ENCODE results near the gene RABEP2. TPM values are rescaled to one million over a fixed set of nuclear protein-coding genes. Genes with fewer than 3 reads are reported as not detected.
"Not testable (repeated sequence)": the region's sequence is repeated elsewhere in the genome, so short reads cannot be mapped to it uniquely, and the experiment has no call there.

Gene RABEP2
- polyA plus RNA-seq (ENCODE audit: insufficient read length in 3 of 3), result 10 to 100 TPM; 14.0 to 18.3 (median 17.5) TPM

- peak; percentile 70 to 83 (median 80) for DNase-seq (ENCODE audit: low read depth in 3 of 3, low spot score in 2 of 3)
These were observed at the start of gene RABEP2 for GRCh38 chr16:28924762-28925385. Gene RABEP2, minus strand, starts transcription at chr16:28925238. Its CDS starts 75 bp downstream, at chr16:28925163.

DNA sequence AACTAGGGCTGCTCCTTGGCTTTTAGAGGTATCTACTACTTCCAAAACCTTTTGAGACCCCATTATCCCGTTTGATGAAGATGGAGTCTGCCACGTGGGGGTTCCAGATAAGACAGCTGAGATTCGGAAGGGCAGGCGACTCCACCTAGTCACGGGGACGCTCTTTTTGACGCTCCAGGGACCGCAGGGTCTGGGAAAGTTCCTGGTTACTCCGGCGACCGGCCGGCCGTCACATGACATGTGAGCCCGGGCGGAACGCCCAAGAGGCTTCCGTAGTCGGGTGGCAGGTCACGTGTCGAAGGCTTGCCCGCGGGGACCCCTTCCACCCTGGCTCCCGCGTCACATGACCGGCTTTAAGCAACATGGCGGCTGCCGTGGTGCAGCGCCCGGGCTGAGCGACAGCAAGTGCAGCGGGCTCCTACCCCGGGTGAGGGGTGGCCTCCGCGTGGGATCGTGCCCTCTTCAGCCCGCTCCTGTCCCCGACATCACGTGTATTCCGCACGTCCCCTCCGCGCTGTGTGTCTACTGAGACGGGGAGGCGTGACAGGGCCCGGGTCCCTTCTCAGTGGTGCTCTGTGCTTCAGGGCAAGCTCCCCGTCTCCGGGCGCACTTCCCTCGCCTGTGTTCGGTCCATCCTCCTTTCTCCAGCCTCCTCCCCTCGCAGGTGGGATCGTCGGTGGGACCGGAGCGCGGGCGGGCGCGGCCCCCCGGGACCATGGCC is 49.6 kb upstream of the RABEP2 start, which contains the start of gene SPNS1:
TSS of gene SPNS1 (plus strand) at position 342 of the 721 bp plus-strand sequence. CDS start at position 716, 374 bp downstream.
- DNase-seq (ENCODE audit: low read depth in 3 of 3, low spot score in 2 of 3), result peak; percentile 85 to 94 (median 90)

- DNase-seq (ENCODE audit: low read depth in 3 of 3, low spot score in 2 of 3), result peak in 1 of 3 donors; percentile 38
These were observed 49.0 kb upstream of the RABEP2 start for GRCh38 chr16:28974007-28974436.

DNA sequence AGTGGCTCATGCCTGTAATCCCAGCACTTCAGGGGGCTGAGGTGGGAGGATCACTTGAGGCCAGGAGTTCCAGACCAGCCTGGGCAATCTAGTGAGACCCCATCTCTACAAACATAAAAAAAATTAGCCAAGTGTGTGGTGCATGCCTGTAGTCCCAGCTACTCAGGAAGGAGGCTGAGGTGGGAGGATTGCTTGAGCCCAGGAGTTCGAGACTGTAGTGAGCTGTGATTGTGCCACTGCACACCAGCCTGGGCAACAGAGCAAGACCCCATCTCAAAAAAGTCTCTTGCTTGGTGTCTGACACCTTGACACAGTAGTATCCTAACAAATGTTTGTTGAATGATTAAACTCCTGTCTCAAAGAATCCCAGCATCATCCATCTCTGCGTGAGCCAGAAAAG is 44.7 kb upstream of the RABEP2 start:
- not testable (repeated sequence) for DNase-seq (ENCODE audit: low read depth in 3 of 3, low spot score in 2 of 3)

DNA sequence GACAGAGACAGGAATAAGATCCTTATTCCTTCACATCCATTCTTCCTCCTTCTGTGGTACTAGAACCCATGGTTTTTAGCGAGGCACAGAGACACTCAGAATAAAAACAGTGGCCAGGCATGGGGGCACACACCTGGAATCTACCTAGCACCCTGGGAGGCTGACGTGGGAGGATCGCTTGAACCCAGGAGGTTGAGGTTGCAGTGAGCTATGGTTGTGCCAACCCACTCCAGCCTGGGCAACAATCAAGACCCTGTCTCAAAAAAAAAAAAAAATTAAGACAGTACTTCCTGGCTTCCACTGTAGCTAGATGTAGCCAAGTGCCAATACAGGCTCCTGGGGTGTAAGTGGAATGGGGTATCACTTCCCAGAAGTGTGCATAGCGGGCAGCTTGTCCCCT is 42.1 kb upstream of the RABEP2 start:
- no peak for DNase-seq (ENCODE audit: low read depth in 3 of 3, low spot score in 2 of 3)

- DNase-seq (ENCODE audit: low read depth in 3 of 3, low spot score in 2 of 3), result no peak
These were observed 39.5 kb upstream of the RABEP2 start for GRCh38 chr16:28964496-28964895.

GRCh38 chr16:28964072-28964471 is 39.0 kb upstream of the RABEP2 start:
- no peak for DNase-seq (ENCODE audit: low read depth in 3 of 3, low spot score in 2 of 3)

DNA sequence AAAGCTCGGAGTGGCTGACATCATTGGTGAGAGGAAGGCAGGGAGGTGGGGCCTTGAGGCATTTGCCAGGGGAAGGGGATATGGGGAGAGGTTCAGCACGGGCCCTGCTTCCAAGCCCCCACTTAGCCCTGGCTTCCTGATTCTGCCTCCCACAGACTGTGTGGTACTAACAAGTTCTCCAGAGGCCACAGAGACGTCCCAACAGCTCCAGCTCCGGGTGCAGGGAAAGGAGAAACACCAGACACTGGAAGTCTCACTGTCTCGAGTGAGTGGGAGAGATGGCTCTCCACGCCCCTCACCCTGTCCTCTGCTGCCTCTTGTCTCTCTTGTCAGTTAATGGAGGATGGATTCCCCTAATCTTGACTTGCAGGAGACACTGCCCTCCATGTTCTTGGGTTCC is 33.8 kb upstream of the RABEP2 start:
- no peak for DNase-seq (ENCODE audit: low read depth in 3 of 3, low spot score in 2 of 3)

- DNase-seq (ENCODE audit: low read depth in 3 of 3, low spot score in 2 of 3), result no peak
These were observed 33.2 kb upstream of the RABEP2 start for GRCh38 chr16:28958216-28958615.

DNA sequence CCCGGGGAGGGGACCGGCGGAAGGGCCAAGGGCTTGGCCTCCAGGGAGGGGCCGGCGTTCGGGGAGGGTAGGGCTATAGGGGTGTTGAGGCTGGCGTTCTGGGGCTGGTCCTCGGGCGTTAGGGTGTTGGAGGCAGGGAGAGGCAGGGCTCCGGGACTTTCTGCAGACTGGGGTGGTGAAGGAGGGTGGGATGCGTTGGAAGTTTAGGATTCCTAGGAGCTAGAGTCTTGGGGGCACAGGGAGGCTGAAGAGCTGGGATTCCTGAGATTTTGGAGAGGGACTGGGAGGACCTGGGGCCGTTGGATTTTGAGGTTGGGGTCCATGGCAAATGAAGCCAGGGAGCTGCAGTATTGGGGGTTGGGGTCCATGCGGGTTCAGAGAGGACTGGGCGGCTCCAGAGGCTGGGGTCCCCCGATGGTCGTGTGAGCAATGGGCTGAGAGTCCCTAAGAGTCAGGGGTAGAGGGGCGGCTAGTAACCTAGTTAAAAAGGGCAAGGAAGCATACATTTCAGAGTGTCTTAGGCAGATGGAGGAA is 26.4 kb upstream of the RABEP2 start:
- no peak for DNase-seq (ENCODE audit: low read depth in 3 of 3, low spot score in 2 of 3)

DNA sequence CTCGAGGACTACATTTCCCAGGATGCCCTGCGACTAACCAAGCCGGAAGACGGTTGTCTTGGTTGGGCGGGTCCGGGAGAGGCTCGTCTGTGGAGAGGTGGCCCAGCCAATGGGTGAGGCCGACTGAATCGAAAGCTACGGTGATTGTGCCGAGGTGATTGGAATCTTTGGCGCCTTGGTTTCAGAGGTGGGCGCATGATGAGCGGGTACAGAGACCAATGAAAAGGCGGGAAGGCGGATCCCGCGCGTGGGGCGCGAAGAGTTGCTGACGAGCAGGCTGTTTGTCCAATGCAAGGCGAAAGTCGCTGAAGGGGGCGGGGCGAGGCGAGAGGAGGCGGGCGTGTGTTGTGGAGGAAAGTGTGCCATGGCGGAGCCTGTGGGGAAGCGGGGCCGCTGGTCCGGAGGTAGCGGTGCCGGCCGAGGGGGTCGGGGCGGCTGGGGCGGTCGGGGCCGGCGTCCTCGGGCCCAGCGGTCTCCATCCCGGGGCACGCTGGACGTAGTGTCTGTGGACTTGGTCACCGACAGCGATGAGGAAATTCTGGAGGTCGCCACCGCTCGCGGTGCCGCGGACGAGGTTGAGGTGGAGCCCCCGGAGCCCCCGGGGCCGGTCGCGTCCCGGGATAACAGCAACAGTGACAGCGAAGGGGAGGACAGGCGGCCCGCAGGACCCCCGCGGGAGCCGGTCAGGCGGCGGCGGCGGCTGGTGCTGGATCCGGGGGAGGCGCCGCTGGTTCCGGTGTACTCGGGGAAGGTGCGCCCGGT is 25.8 kb upstream of the RABEP2 start, which contains the start of gene NFATC2IP:
TSS of gene NFATC2IP (plus strand) at position 290 of the 762 bp plus-strand sequence. CDS start at position 365, 75 bp downstream.
- peak; percentile 98 to 99 (median 99) for DNase-seq (ENCODE audit: low read depth in 3 of 3, low spot score in 2 of 3)

GRCh38 chr16:28946681-28947080 is 21.6 kb upstream of the RABEP2 start:
- DNase-seq (ENCODE audit: low read depth in 3 of 3, low spot score in 2 of 3), result no peak

- no peak for DNase-seq (ENCODE audit: low read depth in 3 of 3, low spot score in 2 of 3)
These were observed 18.2 kb upstream of the RABEP2 start for GRCh38 chr16:28943281-28943680.

DNA sequence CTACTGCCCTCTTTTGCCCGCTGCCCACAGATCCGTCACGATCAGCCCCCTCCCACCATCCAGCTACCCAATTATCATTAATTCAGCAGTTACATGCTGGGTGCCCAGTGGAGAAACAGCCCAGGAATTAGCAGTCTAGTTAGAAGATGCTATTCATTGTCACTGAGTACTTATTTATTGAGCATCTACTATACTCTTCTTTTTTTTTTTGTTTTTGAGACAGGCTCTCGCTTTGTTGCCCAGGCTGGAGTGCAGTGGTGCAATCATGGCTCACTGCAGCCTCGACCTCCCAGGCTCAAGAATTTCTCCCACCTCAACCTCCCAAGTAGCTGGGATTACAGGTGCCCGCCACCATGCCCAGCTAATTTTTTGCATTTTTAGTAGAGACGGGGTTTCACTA is 14.8 kb upstream of the RABEP2 start:
- DNase-seq (ENCODE audit: low read depth in 3 of 3, low spot score in 2 of 3), result not testable (repeated sequence)

DNA sequence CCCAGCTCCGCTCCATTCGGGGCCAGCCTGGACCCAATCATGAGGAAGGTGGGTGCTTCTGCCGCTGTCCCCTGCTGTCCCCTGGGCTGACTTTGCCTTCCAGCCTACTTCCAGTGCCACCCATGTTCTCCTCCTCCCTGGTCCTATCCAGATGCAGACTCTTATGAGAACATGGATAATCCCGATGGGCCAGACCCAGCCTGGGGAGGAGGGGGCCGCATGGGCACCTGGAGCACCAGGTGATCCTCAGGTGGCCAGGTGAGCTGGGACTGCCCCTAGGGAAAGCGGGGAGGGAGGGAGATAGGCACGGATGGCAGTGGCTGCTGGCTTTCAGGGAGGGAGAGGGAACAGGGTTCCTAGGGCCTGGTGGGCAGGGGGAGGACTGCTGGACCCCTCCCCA is 13.7 kb upstream of the RABEP2 start:
- DNase-seq (ENCODE audit: low read depth in 3 of 3, low spot score in 2 of 3), result no peak

GRCh38 chr16:28937222-28937876 is 12.3 kb upstream of the RABEP2 start:
- DNase-seq (ENCODE audit: low read depth in 3 of 3, low spot score in 2 of 3), result no peak

DNA sequence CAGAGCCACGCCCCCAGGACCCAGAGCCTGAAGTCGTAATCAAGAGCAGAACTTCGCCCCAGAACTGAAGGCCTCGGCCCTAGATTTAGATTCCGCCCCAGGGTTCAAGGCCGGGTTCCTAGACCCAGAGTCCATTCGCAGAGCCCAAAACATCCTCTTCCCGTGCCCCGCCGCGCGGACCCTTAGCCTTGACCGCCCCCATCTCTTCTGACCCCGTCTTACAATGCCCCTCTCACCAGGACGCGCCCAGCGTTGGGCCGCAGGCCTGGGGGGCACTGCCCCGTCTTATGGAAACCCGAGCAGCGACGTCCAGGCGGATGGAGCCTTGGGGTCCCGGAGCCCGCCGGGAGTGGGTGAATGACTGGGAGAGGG is 11.7 kb upstream of the RABEP2 start:
- DNase-seq (ENCODE audit: low read depth in 3 of 3, low spot score in 2 of 3), result no peak

GRCh38 chr16:28935924-28936783 is 11.1 kb upstream of the RABEP2 start:
- DNase-seq (ENCODE audit: low read depth in 3 of 3, low spot score in 2 of 3), result no peak

DNA sequence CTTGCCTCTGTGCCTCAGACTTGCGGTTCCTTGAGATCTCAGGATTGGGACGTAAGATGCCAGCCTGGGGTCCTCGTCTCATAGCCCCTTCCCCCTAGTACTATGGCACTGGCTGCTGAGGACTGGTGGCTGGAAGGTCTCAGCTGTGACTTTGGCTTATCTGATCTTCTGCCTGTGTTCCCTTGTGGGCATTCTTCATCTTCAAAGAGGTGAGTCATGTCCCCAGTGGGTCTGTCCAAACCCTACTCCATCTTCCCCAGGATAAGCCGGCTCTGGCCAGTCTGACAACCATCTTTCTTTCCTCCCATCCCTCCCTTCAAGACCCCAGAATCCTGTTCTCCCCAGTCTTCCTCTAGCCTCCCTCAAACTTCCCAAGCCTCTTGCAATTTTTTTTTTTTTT is 10.3 kb upstream of the RABEP2 start:
- DNase-seq (ENCODE audit: low read depth in 3 of 3, low spot score in 2 of 3), result no peak
